NCI-H2171 (cell line): ENCODE results near the gene SARS1.
"Not testable (repeated sequence)": the region's sequence is repeated elsewhere in the genome, so short reads cannot be mapped to it uniquely, and the experiment has no call there.

Source experiments
- DNase-seq: peaks from one replicate; lab custom pipeline; 2025; lab: John Stamatoyannopoulos, UW

Gene SARS1

GRCh38 chr1:109213824-109214693 is at the start of gene SARS1:
Gene SARS1 (plus strand): TSS chr1:109213918. CDS start chr1:109213993, 75 bp downstream.
- peak; percentile 91 for DNase-seq

- no peak for DNase-seq
These were observed 49.2 kb upstream of the SARS1 start for GRCh38 chr1:109164538-109164937.

- DNase-seq: no peak
These were observed 46.7 kb upstream of the SARS1 start for GRCh38 chr1:109167001-109167506.

GRCh38 chr1:109170035-109170764 is 43.5 kb upstream of the SARS1 start:
- no peak for DNase-seq

- no peak for DNase-seq
These were observed 42.1 kb upstream of the SARS1 start for GRCh38 chr1:109171646-109172045.

- DNase-seq: not testable (repeated sequence)
These were observed 37.4 kb upstream of the SARS1 start for GRCh38 chr1:109176349-109176748.

- DNase-seq: not testable (repeated sequence)
These were observed 33.0 kb upstream of the SARS1 start for GRCh38 chr1:109180715-109181084.

GRCh38 chr1:109181085-109181806 is 32.5 kb upstream of the SARS1 start:
- DNase-seq: no peak

- no peak for DNase-seq
These were observed 31.9 kb upstream of the SARS1 start for GRCh38 chr1:109181807-109182163.

- DNase-seq: no peak
These were observed 30.5 kb upstream of the SARS1 start for GRCh38 chr1:109183058-109183738.

GRCh38 chr1:109184687-109185086 is 29.0 kb upstream of the SARS1 start:
- no peak for DNase-seq

- no peak for DNase-seq
These were observed 28.4 kb upstream of the SARS1 start for GRCh38 chr1:109185357-109185756.

- DNase-seq: peak; percentile 68
These were observed 27.6 kb upstream of the SARS1 start for GRCh38 chr1:109185990-109186732.

GRCh38 chr1:109186733-109187086 is 27.0 kb upstream of the SARS1 start:
- peak; percentile 30 for DNase-seq

GRCh38 chr1:109187127-109187526 is 26.6 kb upstream of the SARS1 start:
- no peak for DNase-seq

- DNase-seq: no peak
These were observed 25.5 kb upstream of the SARS1 start for GRCh38 chr1:109188200-109188599.

- DNase-seq: no peak
These were observed 24.9 kb upstream of the SARS1 start for GRCh38 chr1:109188781-109189180.

GRCh38 chr1:109190189-109190588 is 23.5 kb upstream of the SARS1 start:
- no peak for DNase-seq

- DNase-seq: no peak
These were observed 22.3 kb upstream of the SARS1 start for GRCh38 chr1:109191377-109191776.

- DNase-seq: no peak
These were observed 21.8 kb upstream of the SARS1 start for GRCh38 chr1:109191891-109192290.

- DNase-seq: no peak
These were observed 21.3 kb upstream of the SARS1 start for GRCh38 chr1:109192433-109192832.
